ENCODE measurements around the gene HSD3B1.

The HSD3B1 gene

DNA sequence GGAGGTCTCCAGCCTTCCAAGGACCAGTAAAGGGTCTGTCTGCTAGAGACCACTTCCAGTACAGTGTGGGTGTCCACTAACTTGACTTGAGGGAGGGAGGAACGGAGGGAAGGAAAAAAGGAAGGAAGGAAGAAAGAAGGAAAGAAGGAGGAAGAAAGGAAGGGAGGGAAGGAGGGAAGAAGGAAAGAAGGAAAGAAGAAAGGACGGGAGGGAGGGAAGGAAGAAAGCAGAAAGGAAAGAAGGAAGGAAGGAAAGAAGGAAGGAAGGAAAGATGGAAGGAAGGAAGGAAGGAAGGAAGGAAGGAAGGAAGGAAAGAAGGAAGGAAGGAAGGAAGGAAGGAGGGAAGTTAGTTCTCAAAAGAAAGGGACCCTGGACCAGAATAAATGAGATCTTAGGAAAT is 26.8 kb upstream of the HSD3B1 start:
- no peak for TF ChIP-seq CTCF (conservative IDR thresholded peaks at IDR 0.05; ENCODE audit: low read length)
- DNase-seq (ENCODE audit: low read depth): no peak
- no peak overlapping the region for H3K4me3 ChIP-seq (ENCODE audit: low read length)

GRCh38 chr1:119481951-119482350 is 25.1 kb upstream of the HSD3B1 start:
- no peak for DNase-seq (ENCODE audit: low read depth)
- TF ChIP-seq CTCF (conservative IDR thresholded peaks at IDR 0.05; ENCODE audit: low read length): no peak
- no peak overlapping the region for H3K4me3 ChIP-seq (ENCODE audit: low read length)

GRCh38 chr1:119482517-119483425 is 24.2 kb upstream of the HSD3B1 start:
- TF ChIP-seq CTCF (conservative IDR thresholded peaks at IDR 0.05; ENCODE audit: low read length): no peak
- H3K4me3 ChIP-seq (ENCODE audit: low read length): no peak overlapping the region
- no peak for DNase-seq (ENCODE audit: low read depth)

DNA sequence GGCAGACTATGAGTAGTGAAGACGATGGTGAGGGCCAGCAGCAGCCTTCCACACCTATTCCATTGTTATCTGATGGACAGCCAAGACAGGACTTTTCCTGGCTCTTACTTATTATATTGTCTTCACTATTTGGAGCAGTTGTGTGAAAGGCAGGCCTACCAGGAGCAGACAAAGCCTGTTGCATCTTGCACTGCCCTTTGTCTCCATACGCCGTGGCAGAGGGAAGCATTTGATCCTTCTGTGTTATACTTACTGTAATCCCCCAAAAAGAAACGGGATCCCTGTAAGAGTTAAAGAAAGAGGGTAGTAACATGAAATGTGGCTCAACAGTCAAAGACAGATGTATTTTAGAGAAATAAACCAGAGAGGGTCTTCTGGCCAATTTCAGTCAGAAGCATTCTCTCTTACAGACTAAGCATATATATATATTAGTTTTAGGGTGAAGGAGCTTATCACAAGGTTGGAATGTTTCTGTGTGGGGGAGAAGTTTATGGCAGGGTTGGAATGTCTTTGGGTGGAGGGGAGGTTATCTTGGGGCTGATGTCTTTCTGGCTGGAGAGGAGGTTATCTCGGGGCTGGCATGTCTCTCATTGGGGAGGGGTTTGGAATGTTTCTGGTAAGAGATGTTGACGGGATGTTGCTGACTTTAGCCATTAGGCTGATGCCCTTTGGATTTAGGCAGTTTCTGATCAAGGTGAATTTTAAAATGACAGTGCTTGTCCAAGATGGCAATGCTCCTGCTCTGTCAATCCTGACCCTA is 23.4 kb upstream of the HSD3B1 start:
- no peak for DNase-seq (ENCODE audit: low read depth)
- TF ChIP-seq CTCF (conservative IDR thresholded peaks at IDR 0.05; ENCODE audit: low read length): no peak
- no peak overlapping the region for H3K4me3 ChIP-seq (ENCODE audit: low read length)

GRCh38 chr1:119485201-119485600 is 21.8 kb upstream of the HSD3B1 start:
- TF ChIP-seq CTCF (conservative IDR thresholded peaks at IDR 0.05; ENCODE audit: low read length): no peak
- DNase-seq (ENCODE audit: low read depth): no peak
- no peak overlapping the region for H3K4me3 ChIP-seq (ENCODE audit: low read length)

DNA sequence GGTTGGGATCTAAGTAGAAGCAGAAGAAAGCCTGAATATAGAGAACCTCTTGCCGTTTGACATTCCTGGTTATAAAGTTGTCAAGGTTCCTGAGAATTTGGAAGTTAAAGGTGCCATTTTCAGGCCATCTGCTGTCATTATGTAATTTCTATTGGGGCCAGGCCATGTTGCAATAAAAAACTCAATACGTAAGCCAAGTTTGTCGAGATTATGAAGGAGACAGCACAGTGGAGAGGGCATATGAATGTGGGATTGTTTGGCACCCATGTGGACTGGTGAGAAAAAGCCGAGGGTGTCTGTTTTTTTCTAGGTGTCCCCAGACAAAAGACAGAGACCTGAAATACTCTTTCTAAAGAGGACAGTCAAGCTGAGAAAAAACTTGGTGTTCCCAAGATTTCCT is 18.8 kb upstream of the HSD3B1 start:
- TF ChIP-seq CTCF (conservative IDR thresholded peaks at IDR 0.05; ENCODE audit: low read length): no peak
- H3K4me3 ChIP-seq (ENCODE audit: low read length): no peak overlapping the region
- no peak for DNase-seq (ENCODE audit: low read depth)

Data from AG10803 (cell line).